ENCODE data around the gene ALK.

DNA sequence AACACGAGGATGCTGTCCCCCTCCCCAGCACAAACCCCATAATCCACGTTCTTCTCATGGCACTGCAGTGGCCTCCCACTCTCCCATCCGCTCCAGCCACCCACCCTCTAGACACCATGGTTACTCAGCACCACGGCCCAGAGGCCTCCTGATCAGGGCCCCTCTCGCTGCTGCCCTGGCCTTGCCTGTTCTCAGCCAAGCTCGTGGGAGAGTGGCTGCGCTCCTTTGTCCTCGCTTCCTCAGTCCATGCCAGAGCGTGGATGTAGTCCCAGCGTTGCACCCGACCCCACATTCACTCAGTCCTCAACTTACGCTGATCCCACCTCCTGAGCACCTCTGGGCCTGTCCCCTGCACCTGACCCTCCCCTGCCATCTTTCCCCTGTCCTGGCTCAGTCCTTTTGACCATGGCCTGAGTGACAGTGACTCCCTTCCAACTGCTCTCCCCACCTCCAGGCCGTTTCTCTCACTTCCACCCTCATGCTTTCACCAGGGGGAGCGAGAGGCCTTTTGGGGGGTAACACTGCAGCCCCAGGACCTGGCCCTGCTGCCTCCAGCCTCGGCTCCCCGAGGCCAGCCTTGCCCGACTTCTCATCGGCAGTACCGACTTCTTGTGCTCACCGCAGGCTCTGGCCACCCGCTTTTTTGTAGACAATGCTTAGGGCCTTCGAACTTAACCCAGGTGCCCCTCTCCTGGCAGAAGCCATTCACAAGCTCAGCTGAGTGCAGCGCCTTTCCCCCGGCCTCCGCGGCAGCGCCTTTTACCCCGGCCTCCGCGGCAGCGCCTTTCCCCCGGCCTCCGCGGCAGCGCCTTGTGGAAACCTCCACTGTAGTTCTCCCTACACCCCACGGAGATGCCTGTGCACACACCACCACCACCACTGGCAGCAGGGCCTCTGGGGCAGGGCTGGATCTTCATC is 674.7 kb downstream of the ALK start:
- TF ChIP-seq GATA2 (IDR thresholded peaks at IDR 0.05; ENCODE audit: low read depth, low read length) (no peak), GATA3 (IDR thresholded peaks at IDR 0.05; ENCODE audit: low read depth, low read length) (no peak)
